GM12801 (cell line): ENCODE data around the gene CCDC146.

Experiments
- TF ChIP-seq, protein P1 (sequence below): IDR thresholded peaks from one replicate; pipeline ENCODE4 v1.5.1; 2011; ENCODE audit warnings: control low read depth; ENCODE audit not compliant: insufficient read length; ENCODE audit errors: extremely low read depth

Gene CCDC146

GRCh38 chr7:77185866-77186265 is 63.5 kb downstream of the CCDC146 start:
- TF ChIP-seq, protein P1, sequence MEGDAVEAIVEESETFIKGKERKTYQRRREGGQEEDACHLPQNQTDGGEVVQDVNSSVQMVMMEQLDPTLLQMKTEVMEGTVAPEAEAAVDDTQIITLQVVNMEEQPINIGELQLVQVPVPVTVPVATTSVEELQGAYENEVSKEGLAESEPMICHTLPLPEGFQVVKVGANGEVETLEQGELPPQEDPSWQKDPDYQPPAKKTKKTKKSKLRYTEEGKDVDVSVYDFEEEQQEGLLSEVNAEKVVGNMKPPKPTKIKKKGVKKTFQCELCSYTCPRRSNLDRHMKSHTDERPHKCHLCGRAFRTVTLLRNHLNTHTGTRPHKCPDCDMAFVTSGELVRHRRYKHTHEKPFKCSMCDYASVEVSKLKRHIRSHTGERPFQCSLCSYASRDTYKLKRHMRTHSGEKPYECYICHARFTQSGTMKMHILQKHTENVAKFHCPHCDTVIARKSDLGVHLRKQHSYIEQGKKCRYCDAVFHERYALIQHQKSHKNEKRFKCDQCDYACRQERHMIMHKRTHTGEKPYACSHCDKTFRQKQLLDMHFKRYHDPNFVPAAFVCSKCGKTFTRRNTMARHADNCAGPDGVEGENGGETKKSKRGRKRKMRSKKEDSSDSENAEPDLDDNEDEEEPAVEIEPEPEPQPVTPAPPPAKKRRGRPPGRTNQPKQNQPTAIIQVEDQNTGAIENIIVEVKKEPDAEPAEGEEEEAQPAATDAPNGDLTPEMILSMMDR: no peak

DNA sequence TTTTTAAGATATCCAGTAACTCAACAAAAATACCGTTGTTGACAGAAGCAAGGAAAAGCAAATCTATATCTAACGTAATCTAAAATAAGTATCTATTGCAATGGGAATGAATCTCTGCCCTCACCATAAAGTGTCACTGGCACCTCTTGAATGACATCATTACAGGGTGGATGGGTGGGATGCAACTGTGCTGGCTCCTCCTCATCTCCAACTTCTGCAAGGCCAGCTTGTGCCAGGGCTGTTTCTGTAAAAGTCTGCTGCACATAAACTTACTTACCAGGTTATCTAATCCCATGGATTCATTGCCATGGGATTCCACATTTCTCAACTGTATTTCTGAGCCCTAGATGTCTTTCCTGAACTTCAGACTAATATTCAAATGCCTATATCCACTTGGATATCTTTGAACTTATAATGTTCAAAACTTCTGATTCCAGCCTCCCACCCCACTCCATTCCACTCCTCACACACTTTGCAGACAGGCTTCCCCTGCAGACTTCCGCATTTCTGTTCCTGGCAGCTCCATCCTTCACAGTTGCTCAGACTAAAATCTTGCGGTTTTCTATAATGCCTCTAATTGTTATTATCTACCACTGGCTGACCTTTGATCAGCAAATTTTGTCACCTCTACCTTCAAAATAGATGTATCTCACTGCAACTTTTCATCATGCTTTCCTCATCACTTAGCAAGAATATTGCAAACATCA is 66.5 kb downstream of the CCDC146 start:
- TF ChIP-seq, protein P1: no peak

DNA sequence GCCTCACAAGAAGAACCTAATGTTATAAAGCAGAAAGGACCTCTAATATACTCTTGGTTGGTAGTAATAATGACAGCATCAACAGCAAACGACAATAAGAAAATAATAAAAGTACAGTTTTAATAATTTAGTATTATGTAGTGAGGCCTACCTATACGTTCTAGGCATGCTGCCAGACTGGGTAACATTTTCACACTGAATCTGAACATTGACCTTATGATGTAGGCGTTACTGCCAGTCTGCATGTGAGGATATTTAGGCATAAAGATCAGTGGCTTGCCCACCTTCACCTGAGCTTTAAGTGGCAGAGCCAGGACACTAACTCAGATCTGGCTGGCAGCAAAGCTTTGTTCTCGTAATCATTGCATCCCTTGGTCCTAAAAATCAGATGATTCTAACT is 74.7 kb downstream of the CCDC146 start:
- TF ChIP-seq, protein P1: no peak

GRCh38 chr7:77199013-77199966 is 76.9 kb downstream of the CCDC146 start, which contains the start of gene FGL2:
Gene FGL2, minus strand, starts transcription at chr7:77199819. Its CDS starts 26 bp downstream, at chr7:77199793.
- TF ChIP-seq, protein P1: no peak

DNA sequence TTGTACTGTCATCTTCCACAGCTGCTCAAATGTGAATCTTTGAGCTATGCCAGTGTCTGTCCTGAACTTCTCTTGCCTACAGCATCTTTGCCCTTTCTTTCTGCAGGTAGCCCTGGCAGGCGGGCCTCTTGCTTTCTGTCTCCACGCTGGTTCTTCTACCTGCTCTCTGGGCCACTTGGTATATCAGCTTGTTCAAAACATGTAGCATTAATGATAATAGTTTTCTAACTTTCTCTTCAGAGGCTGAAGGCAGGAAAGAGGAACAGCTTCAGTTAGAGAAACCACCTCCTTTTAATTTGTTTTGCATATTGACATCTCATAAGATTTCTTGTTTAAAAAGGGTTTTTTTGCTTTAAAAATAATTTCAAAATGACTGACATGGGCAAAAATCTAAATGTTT is 78.1 kb downstream of the CCDC146 start:
- TF ChIP-seq, protein P1: no peak

DNA sequence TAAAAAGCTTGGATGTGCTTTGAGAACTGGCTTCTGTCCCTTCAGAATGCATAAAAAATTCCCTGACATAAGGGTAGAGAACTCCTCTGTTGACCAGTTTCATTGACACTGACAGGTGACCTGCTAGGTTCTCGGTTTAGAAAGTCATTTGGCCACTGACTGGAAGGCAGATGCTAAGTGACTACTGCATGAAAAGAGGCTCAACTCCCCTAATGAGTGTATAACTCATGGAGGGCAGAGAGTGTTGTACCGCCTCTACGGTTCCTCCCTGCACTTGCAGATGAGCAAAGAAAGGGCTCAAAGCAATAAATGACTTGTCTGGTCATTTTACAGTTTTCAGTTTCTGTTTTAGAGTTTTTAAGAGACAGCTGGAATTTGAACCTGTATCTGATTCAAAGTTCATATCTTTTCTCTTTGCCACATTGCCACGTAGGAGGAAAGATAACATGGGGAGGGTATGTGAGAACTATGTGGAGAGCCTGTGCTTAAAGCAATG is 80.1 kb downstream of the CCDC146 start:
- TF ChIP-seq, protein P1: no peak

GRCh38 chr7:77205706-77206105 is 83.3 kb downstream of the CCDC146 start:
- TF ChIP-seq, protein P1: no peak
